Suppressor macrophage treated with lipopolysaccharide for 1 hour (primary cell): ENCODE results near the gene TMEM91.
"Not testable (repeated sequence)": the region's sequence is repeated elsewhere in the genome, so short reads cannot be mapped to it uniquely, and the experiment has no call there.

Experiments
- DNase-seq, 3 donors: peaks; one replicate each; pipeline ENCODE4 v3.0.0-alpha.2; 2020 to 2022

Gene TMEM91

GRCh38 chr19:41381536-41381935 lies 5.2 kb downstream of the TMEM91 start:
- not testable (repeated sequence) for DNase-seq

- DNase-seq = no peak
Measured at GRCh38 chr19:41384351-41384750, 8.0 kb downstream of the TMEM91 start.

GRCh38 chr19:41386442-41386841 lies 10.1 kb downstream of the TMEM91 start:
- no peak for DNase-seq

- no peak for DNase-seq
Measured at GRCh38 chr19:41391618-41392017, 15.3 kb downstream of the TMEM91 start.

- no peak for DNase-seq
Measured at GRCh38 chr19:41392775-41393174, 16.4 kb downstream of the TMEM91 start.

GRCh38 chr19:41395355-41395754 lies 19.0 kb downstream of the TMEM91 start:
- DNase-seq = peak in 1 of 3 donors; percentile 14

GRCh38 chr19:41397086-41398049 lies 21.0 kb downstream of the TMEM91 start, which contains the start of the genes BCKDHA and EXOSC5:
Gene BCKDHA, plus strand, starts transcription at chr19:41397818. Its CDS starts 10 bp downstream, at chr19:41397828.
Gene EXOSC5, minus strand, starts transcription at chr19:41397359. Its CDS starts 31 bp downstream, at chr19:41397328.
- peak; percentile 100 for DNase-seq

- DNase-seq = peak in 2 of 3 donors; percentile 22 to 51
Measured at GRCh38 chr19:41398050-41398418, 21.7 kb downstream of the TMEM91 start.

- DNase-seq = no peak
Measured at GRCh38 chr19:41398598-41398997, 22.3 kb downstream of the TMEM91 start.

GRCh38 chr19:41399091-41399490 lies 22.8 kb downstream of the TMEM91 start:
- no peak for DNase-seq

- no peak for DNase-seq
Measured at GRCh38 chr19:41399525-41399924, 23.2 kb downstream of the TMEM91 start.

- no peak for DNase-seq
Measured at GRCh38 chr19:41401483-41401882, 25.1 kb downstream of the TMEM91 start.

GRCh38 chr19:41402010-41402409 lies 25.7 kb downstream of the TMEM91 start:
- DNase-seq = no peak

- DNase-seq = no peak
Measured at GRCh38 chr19:41403181-41403970, 27.0 kb downstream of the TMEM91 start.

GRCh38 chr19:41405776-41406175 lies 29.4 kb downstream of the TMEM91 start:
- DNase-seq = no peak

- DNase-seq = peak in 2 of 3 donors; percentile 66 to 75
Measured at GRCh38 chr19:41407271-41407670, 30.9 kb downstream of the TMEM91 start.

GRCh38 chr19:41408256-41408655 lies 31.9 kb downstream of the TMEM91 start:
- DNase-seq = no peak

- DNase-seq = not testable (repeated sequence)
Measured at GRCh38 chr19:41408846-41409245, 32.5 kb downstream of the TMEM91 start.

GRCh38 chr19:41409288-41409687 lies 33.0 kb downstream of the TMEM91 start:
- no peak for DNase-seq

- DNase-seq = no peak
Measured at GRCh38 chr19:41410336-41411054, 34.2 kb downstream of the TMEM91 start.

- DNase-seq = no peak
Measured at GRCh38 chr19:41411100-41411967, 35.0 kb downstream of the TMEM91 start.

- no peak for DNase-seq
Measured at GRCh38 chr19:41411968-41412265, 35.6 kb downstream of the TMEM91 start.
